Muscle layer of duodenum (tissue), 2 donors: ENCODE results near the gene GDPD5.

Experiments
- H3K27ac ChIP-seq: one replicate; pipeline ENCODE4 v1.7.0; 2013; ENCODE audit warnings: mild to moderate bottlenecking, low read length
- H3K27me3 ChIP-seq: one replicate; pipeline ENCODE4 v1.7.0; 2013; ENCODE audit warnings: low read depth, mild to moderate bottlenecking, control low read depth, low read length
- H3K36me3 ChIP-seq, 2 donors: one replicate each; pipeline ENCODE4 v1.7.0; 2013; ENCODE audit warnings: low read length in 2 of 2, control low read depth in 1 of 2, mild to moderate bottlenecking in 1 of 2; ENCODE audit not compliant: insufficient read depth in 2 of 2, control insufficient read depth in 1 of 2
- H3K4me1 ChIP-seq, 2 donors: one replicate each; pipeline ENCODE4 v1.7.0; 2013; ENCODE audit warnings: low read length in 2 of 2, mild to moderate bottlenecking in 2 of 2, control low read depth in 1 of 2, moderate library complexity in 1 of 2; ENCODE audit not compliant: insufficient read depth in 2 of 2, control insufficient read depth in 1 of 2
- H3K4me3 ChIP-seq, 2 donors: one replicate each; pipeline ENCODE4 v1.7.0; 2013; ENCODE audit warnings: low read length in 2 of 2, low read depth in 1 of 2, mild to moderate bottlenecking in 1 of 2
- H3K9me3 ChIP-seq, 2 donors: one replicate each; pipeline ENCODE4 v1.7.0; 2013; ENCODE audit warnings: low read length in 2 of 2, control low read depth in 1 of 2, mild to moderate bottlenecking in 1 of 2; ENCODE audit not compliant: control insufficient read depth in 1 of 2
- donor health status: healthy.

GDPD5 gene

DNA sequence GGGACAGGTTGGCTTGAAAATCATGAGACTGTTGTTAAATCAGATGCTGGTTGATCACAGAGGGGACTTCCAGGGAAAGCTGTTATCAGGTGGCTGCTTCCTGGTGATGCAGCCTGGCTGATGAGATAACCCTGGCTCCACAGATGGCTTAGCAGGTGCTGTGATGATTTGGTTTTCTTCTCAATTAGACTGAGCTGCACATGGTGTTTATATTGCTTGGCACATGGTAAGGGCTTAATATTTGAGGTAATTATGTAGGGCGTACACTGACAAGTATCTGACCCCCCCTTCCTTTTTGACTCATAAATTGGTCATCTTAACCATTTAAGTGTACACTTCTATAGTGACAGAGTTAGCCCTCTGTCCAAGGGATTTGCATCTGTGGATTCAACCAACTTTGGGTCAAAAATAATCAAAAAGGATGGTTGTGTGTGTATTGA lies 119.4 kb downstream of the GDPD5 start:
- H3K4me3 ChIP-seq, result no peak overlapping the region
- H3K9me3 ChIP-seq, result no peaks in the 10 kb centered on the region
- no peaks in the 10 kb centered on the region for H3K27me3 ChIP-seq
- H3K27ac ChIP-seq, result no peak overlapping the region
- H3K36me3 ChIP-seq, result peaks cover 55 to 58% of the 10 kb centered on the region in 2 donors
- peaks cover 5 to 8% of the 10 kb centered on the region in 2 donors for H3K4me1 ChIP-seq

DNA sequence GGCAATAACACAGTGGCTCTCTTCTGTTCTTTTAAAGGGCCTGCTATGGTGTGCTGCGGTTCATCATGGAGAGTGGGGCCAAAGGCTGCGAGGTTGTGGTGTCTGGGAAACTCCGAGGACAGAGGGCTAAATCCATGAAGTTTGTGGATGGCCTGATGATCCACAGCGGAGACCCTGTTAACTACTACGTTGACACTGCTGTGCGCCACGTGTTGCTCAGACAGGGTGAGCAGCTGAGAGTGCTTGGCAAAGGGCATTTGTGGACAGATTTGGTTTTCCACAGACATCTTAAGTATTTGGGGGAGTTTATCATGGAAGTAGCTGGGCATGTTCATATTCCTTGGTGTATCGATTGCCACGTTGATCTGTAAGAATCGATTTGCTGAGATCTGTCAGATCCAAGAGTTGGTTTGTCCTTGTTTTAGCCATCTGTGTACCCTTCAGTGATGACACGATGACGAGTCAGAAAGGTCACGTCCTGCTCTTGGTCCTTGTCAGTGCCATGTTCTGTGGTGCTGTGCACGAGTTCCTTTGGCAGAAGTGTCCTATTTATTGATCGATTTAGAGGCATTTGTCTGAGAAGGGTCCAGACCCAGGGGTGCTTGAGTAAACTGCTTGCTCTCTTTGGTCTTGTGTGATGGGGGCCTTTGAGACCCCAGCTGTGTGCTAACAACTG lies 121.6 kb downstream of the GDPD5 start:
- Histone ChIP-seq H3K4me1 (peaks cover 5 to 22% of the 10 kb centered on the region in 2 donors), H3K27ac (no peak overlapping the region), H3K36me3 (peaks cover 59 to 72% of the 10 kb centered on the region in 2 donors), H3K4me3 (no peak overlapping the region), H3K9me3 (no peaks in the 10 kb centered on the region), H3K27me3 (no peaks in the 10 kb centered on the region)

DNA sequence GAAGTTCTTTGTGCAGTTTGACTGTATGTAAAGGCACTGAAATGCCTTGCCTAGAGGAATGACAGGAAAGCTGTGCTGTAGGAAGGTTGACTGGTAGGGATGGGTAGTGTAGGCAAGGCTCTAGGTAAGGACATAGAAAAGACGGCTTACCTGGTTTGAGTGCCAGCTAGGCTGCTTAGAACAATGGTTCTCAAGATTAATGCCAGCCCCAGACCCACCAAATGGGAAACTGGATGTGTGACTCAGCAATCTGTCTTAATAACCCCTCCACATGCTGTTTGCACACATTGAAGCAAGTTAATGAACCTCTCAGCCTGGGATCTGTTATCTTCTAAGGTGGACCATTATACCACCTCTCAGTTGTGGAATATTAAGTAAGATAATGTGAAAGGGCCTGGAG lies 122.7 kb downstream of the GDPD5 start:
- Histone ChIP-seq H3K9me3 (no peaks in the 10 kb centered on the region), H3K27me3 (no peaks in the 10 kb centered on the region), H3K27ac (no peak overlapping the region), H3K4me1 (peaks cover 5 to 20% of the 10 kb centered on the region in 2 donors), H3K4me3 (no peak overlapping the region), H3K36me3 (peaks cover 59 to 72% of the 10 kb centered on the region in 2 donors)

- H3K4me1 ChIP-seq, result peaks cover 5 to 17% of the 10 kb centered on the region in 2 donors
- H3K36me3 ChIP-seq, result peaks cover 59 to 72% of the 10 kb centered on the region in 2 donors
- H3K27ac ChIP-seq, result no peak overlapping the region
- no peaks in the 10 kb centered on the region for H3K27me3 ChIP-seq
- no peak overlapping the region for H3K4me3 ChIP-seq
- no peaks in the 10 kb centered on the region for H3K9me3 ChIP-seq
Observed at GRCh38 chr11:75402002-75402773, 123.6 kb downstream of the GDPD5 start.

DNA sequence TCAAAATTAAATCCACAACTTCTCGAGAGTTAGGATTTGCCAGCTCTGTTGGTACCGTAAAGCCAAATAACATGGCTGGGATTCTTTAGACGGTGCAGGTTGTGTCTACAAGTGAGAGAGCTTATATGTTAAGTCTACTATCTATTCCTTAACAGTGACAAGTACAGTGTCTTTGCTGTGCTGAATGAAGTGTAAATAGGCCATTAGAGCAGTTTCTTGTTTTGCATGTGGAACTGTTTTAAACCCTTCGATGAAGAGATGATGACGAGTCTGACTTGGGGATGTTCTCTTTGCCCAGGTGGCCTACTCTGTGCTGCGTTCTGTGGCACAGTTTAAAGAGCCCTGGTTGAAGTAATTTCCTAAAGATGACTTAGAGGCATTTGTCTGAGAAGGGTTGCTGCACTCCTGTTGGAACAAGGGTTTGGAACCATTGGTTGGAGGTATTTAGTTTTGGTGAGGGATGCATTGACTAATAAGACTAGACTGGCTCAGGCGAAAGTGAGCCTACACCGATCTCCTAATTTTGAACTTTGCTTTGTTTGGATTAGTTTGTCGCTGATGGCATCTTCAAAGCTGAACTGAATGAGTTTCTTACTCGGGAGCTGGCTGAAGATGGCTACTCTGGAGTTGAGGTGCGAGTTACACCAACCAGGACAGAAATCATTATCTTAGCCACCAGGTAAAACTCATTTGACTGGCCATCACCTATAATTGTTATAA lies 125.4 kb downstream of the GDPD5 start:
- peak overlapping the region; percentile 93 for H3K27ac ChIP-seq

DNA sequence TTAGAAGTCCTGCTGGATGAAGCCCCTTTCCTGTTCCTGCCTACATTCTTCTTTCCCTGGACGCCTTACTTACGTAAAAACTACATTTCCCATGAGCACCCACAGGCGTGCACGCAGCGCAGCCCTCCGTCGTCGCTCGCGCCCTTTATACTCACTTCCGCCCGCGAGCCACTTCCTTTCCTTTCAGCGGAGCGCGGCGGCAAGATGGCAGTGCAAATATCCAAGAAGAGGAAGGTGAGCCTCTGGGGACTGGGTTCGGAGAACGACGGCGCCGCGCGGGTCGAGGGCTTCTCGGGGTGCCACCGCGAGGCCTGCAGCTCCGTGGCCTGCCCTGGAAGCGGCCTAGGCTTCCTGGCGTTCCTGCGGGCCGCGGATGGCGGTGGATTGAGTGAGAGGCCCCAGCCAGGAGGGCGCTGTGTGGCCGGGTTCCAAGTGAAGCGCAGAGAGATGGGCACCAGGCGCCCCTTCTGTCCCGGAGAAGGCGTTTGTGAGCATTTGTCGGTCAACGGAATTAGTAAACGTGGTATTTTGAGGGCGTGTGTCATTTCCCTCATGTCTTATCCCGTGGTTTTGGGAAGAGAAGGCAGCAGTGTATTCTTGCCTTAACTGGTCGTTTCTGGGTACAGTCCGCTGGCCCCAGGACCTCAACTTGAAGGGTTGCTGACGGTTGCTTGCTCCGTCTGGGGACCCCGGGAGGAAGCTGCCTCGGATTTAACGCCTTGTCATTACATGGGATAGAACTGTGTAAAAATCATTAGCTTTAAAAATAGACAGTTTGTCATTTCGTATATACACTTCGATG lies 126.2 kb downstream of the GDPD5 start, which contains the start of gene RPS3:
TSS of gene RPS3 (plus strand) at position 175 of the 802 bp plus-strand sequence. CDS start at position 205, 30 bp downstream.
- peaks cover 36 to 46% of the 10 kb centered on the region in 2 donors for H3K36me3 ChIP-seq
- peak within 1 kb of the TSS; percentile 90 to 93 for H3K4me3 ChIP-seq
- peaks cover 5 to 17% of the 10 kb centered on the region in 2 donors for H3K4me1 ChIP-seq
- no peaks in the 10 kb centered on the region for H3K9me3 ChIP-seq
- peak within 1 kb of the TSS; percentile 93 for H3K27ac ChIP-seq
- H3K27me3 ChIP-seq, result no peaks in the 10 kb centered on the region

More for the DNA sequence above, 125.4 kb downstream of the GDPD5 start:
- Histone ChIP-seq H3K4me3 (peak overlapping the region; percentile 90 to 93), H3K4me1 (peaks cover 5 to 17% of the 10 kb centered on the region in 2 donors), H3K27me3 (no peaks in the 10 kb centered on the region), H3K36me3 (peaks cover 43 to 53% of the 10 kb centered on the region in 2 donors), H3K9me3 (no peaks in the 10 kb centered on the region)

- H3K27ac ChIP-seq, result no peak overlapping the region
- peak overlapping the region in 1 of 2 donors; percentile 93 for H3K4me3 ChIP-seq
- H3K4me1 ChIP-seq, result peaks cover 5 to 17% of the 10 kb centered on the region in 2 donors
Observed at GRCh38 chr11:75398906-75399305, 126.8 kb downstream of the GDPD5 start.

DNA sequence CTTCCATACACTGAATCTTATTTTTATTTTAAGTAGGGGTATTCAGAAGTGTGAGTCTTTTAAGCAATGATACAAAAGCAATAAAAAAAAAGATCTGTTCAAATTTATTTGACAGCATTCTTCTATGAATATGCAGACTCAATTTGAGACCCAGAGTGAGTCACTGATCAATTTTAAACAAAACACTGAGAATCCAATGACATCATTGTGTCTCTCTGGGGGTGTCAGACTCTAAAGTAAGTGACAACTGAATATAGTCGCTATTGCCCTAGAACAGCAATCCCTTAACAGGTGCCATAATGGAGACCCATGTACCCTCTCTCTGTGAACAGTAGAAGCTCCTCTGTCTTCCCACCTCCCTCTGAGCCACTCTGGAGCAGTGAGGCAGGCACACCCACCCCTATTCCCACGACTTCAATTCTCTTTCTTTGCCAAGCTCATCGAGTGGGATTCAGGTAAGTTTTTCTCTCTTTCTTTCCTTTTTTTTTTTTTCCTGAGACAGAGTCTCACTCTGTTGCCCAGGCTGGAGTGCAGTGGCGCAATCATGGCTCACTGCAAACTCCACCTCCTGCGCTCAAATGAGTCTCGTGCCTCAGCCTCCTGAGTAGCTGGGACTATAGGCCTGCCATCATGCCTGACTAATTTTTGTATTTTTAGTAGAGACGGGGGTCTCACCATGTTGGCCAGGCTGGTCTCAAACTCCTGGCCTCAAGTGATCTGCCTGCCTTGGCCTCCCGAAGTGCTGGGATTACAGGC lies 131.5 kb downstream of the GDPD5 start:
- Histone ChIP-seq H3K27ac (no peak overlapping the region), H3K9me3 (no peaks in the 10 kb centered on the region), H3K27me3 (no peaks in the 10 kb centered on the region), H3K4me1 (no peaks in the 10 kb centered on the region), H3K36me3 (no peaks in the 10 kb centered on the region), H3K4me3 (no peak overlapping the region)

More at GRCh38 chr11:75398906-75399305, 126.8 kb downstream of the GDPD5 start:
- no peaks in the 10 kb centered on the region for H3K9me3 ChIP-seq
- H3K36me3 ChIP-seq, result peaks cover 29 to 39% of the 10 kb centered on the region in 2 donors
- no peaks in the 10 kb centered on the region for H3K27me3 ChIP-seq

- H3K27ac ChIP-seq, result no peak overlapping the region
- no peaks in the 10 kb centered on the region for H3K27me3 ChIP-seq
- no peak overlapping the region for H3K4me3 ChIP-seq
- peaks cover 0 to 3% of the 10 kb centered on the region in 2 donors for H3K4me1 ChIP-seq
- no peaks in the 10 kb centered on the region for H3K9me3 ChIP-seq
- H3K36me3 ChIP-seq, result no peaks in the 10 kb centered on the region
Observed at GRCh38 chr11:75389925-75390324, 135.8 kb downstream of the GDPD5 start.

DNA sequence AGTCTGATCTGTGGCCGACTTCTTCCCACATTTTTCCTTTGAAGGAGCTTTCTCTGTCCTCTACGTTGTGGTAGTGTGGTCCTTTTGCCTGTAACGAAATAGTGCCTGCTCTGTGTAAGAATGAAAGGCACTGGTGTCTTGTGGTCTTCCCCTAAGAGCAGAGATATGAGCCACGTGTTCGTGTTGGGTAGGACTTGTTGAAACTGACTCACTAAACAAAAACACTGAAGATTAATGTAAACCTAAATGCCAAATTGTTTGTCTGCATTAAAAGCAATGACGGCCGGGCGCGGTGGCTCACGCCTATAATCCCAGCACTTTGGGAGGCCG lies 136.5 kb downstream of the GDPD5 start:
- H3K36me3 ChIP-seq, result no peaks in the 10 kb centered on the region
- H3K4me3 ChIP-seq, result no peak overlapping the region
- H3K27ac ChIP-seq, result no peak overlapping the region
- peaks cover 0 to 3% of the 10 kb centered on the region in 2 donors for H3K4me1 ChIP-seq
- no peaks in the 10 kb centered on the region for H3K9me3 ChIP-seq
- H3K27me3 ChIP-seq, result no peaks in the 10 kb centered on the region
